Common myeloid progenitor, CD34-positive (primary cell): ENCODE results near the gene RICTOR.

ENCODE experiments used
- CTCF ChIA-PET: fragments of 350-600 bp; sonication (Branson Sonifier 250); formaldehyde crosslinking; loops from one replicate; lab custom pipeline; 2021; ENCODE audit warnings: antibody characterized with exemption; lab: Charles Lee
- POLR2A ChIA-PET: fragments of 350-600 bp; sonication (Branson Sonifier 250); formaldehyde crosslinking; loops from one replicate; lab custom pipeline; 2021; ENCODE audit warnings: antibody characterized with exemption; lab: Charles Lee
- DNase-seq, 3 donors: peaks; one replicate each; pipeline versions ENCODE4 v3.0.0 to v3.0.0-alpha.2; 2013
- H3K27ac ChIP-seq, 2 experiments: 1 replicate in 1 of 2; 2 replicates in 1 of 2; pipeline ENCODE4 v1.7.0; 2013; ENCODE audit warnings: inconsistent platforms in 2 of 2, low read length in 2 of 2, mild to moderate bottlenecking in 2 of 2, low read depth in 1 of 2, moderate library complexity in 1 of 2; ENCODE audit not compliant: severe bottlenecking in 2 of 2, insufficient read depth in 1 of 2, poor library complexity in 1 of 2
- H3K27me3 ChIP-seq, 5 experiments: replicated peaks in 2 of 5; 1 replicate in 3 of 5; 2 replicates in 2 of 5; pipeline versions ENCODE4 v1.6.1 to v1.7.0; 2013; ENCODE audit warnings: low read length in 4 of 5, mild to moderate bottlenecking in 2 of 5, moderate library complexity in 2 of 5, inconsistent platforms in 1 of 5; ENCODE audit not compliant: insufficient read depth in 5 of 5, control insufficient read depth in 4 of 5
- H3K36me3 ChIP-seq, 4 experiments: 1 replicate in 2 of 4; 2 replicates in 2 of 4; pipeline versions ENCODE4 v1.6.1 to v1.7.0; 2013; ENCODE audit warnings: low read length in 3 of 4, control low read depth in 1 of 4, mild to moderate bottlenecking in 1 of 4; ENCODE audit not compliant: control insufficient read depth in 4 of 4, insufficient read depth in 4 of 4
- H3K4me1 ChIP-seq, 4 experiments: 1 replicate in 3 of 4; 2 replicates in 1 of 4; pipeline versions ENCODE4 v1.6.1 to v1.7.1; 2013; ENCODE audit warnings: low read length in 3 of 4, mild to moderate bottlenecking in 3 of 4, control low read depth in 1 of 4, inconsistent platforms in 1 of 4, moderate library complexity in 1 of 4; ENCODE audit not compliant: control insufficient read depth in 4 of 4, insufficient read depth in 4 of 4; ENCODE audit errors: control extremely low read depth in 1 of 4
- H3K4me3 ChIP-seq, 7 experiments: 1 replicate in 4 of 7; 2 replicates in 3 of 7; pipeline versions ENCODE4 v1.5.1 to v1.7.0; 2013; ENCODE audit warnings: mild to moderate bottlenecking in 7 of 7, low read length in 6 of 7, moderate library complexity in 6 of 7, inconsistent platforms in 2 of 7, low read depth in 2 of 7, control low read depth in 1 of 7; ENCODE audit not compliant: insufficient read depth in 4 of 7, control insufficient read depth in 1 of 7; ENCODE audit errors: extremely low read depth in 1 of 7
- H3K9me3 ChIP-seq, 5 experiments: 1 replicate in 4 of 5; 2 replicates in 1 of 5; pipeline versions ENCODE4 v1.6.1 to v1.7.1; 2013; ENCODE audit warnings: low read length in 4 of 5, mild to moderate bottlenecking in 2 of 5, inconsistent platforms in 1 of 5, low read depth in 1 of 5, moderate library complexity in 1 of 5; ENCODE audit not compliant: control insufficient read depth in 4 of 5, insufficient read depth in 2 of 5; ENCODE audit errors: control extremely low read depth in 1 of 5
- WGBS: methylation state at CpG from one replicate; pipeline ENCODE4 v1.1.5; 2013; ENCODE audit not compliant: insufficient coverage; 5-methylcytosine and 5-hydroxymethylcytosine counted together

RICTOR gene

DNA sequence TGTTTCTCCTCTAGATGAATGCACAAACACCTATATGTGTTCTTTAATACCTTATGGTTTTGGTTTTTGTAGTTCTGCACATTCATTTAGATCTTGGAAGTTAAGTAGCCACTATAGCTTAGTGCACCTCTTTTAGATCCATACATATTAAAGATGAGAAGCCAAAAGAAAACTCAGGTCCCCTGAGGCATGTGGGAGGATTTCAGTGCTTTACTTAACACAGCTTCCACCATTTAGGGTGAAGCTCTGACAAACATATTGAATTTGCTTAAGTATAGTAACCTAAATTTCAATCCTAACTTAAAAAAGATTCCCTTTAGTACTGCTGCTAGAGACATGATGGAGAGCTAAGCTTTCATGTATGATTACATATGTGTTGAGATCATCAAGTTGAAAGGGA is 25.6 kb upstream of the RICTOR start:
- POLR2A ChIA-PET: no interaction called here
- no peaks in the 10 kb centered on the region for H3K27me3 ChIP-seq
- H3K4me3 ChIP-seq: no peak overlapping the region
- CTCF ChIA-PET: interaction anchor here (1.2 to 1.6 kb wide), 3 partner anchors 8 to 57 kb away, joined by 3 to 5 read pairs (median 4); no protein-coding TSS in a partner anchor
- no peak overlapping the region for H3K27ac ChIP-seq
- H3K9me3 ChIP-seq: no peaks in the 10 kb centered on the region
- peaks cover 0 to 7% (median 2%) of the 10 kb centered on the region in 4 experiments for H3K4me1 ChIP-seq
- peaks cover 0 to 2% (median 0%) of the 10 kb centered on the region in 4 experiments for H3K36me3 ChIP-seq
- DNase-seq: no peak

GRCh38 chr5:39093352-39093751 is 19.2 kb upstream of the RICTOR start:
- H3K4me3 ChIP-seq: no peak overlapping the region
- no peaks in the 10 kb centered on the region for H3K27me3 ChIP-seq
- ChIA-PET CTCF (interaction anchor here (1.5 to 4.4 kb wide), 2 partner anchors 13 kb away, joined by 5 to 25 read pairs; no protein-coding TSS in a partner anchor), POLR2A (no interaction called here)
- peaks cover 0 to 4% (median 0%) of the 10 kb centered on the region in 5 experiments for H3K9me3 ChIP-seq
- DNase-seq: no peak
- no peaks in the 10 kb centered on the region for H3K36me3 ChIP-seq
- H3K4me1 ChIP-seq: peaks cover 0 to 3% (median 0%) of the 10 kb centered on the region in 4 experiments
- no peak overlapping the region for H3K27ac ChIP-seq
- no CpG with 5 or more reads among the region's 1 CpG for WGBS

GRCh38 chr5:39092581-39093351 is 18.6 kb upstream of the RICTOR start:
- Histone ChIP-seq H3K4me1 (peaks cover 0 to 3% (median 0%) of the 10 kb centered on the region in 4 experiments), H3K27ac (no peak overlapping the region), H3K4me3 (no peak overlapping the region), H3K9me3 (peaks cover 0 to 4% (median 0%) of the 10 kb centered on the region in 5 experiments), H3K27me3 (no peaks in the 10 kb centered on the region), H3K36me3 (no peaks in the 10 kb centered on the region)
- DNase-seq: no peak
- WGBS: 91% methylated on average over 3 of the region's 4 CpGs
- ChIA-PET POLR2A (no interaction called here), CTCF (interaction anchor here (4.4 kb wide), 1 partner anchor 12 kb away, joined by 25 read pairs; no protein-coding TSS in a partner anchor)

GRCh38 chr5:39091940-39092580 is 17.9 kb upstream of the RICTOR start:
- POLR2A ChIA-PET: no interaction called here
- 91% methylated on average over 5 of the region's 7 CpGs for WGBS
- CTCF ChIA-PET: interaction anchor here (4.4 kb wide), 1 partner anchor 12 kb away, joined by 25 read pairs; no protein-coding TSS in a partner anchor

DNA sequence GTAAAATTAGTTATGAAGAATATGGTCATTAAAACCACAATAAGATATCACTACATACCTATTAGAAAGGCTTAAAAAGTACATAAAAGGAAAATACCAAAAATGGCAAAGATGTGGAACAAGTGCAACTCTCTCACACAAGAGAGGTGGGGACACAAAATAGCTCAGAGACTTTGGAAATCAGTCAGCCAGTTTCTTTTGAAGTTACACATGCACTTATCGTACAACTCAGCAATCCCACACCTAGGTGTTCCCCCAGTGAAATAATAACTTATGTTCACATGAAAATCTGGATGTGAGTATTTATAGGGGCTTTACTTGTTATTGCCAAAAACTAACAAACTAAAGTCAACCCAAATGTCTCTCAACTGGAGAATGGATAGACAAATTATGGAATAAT is 9.8 kb upstream of the RICTOR start:
- Histone ChIP-seq H3K9me3 (no peaks in the 10 kb centered on the region), H3K27me3 (no peaks in the 10 kb centered on the region), H3K36me3 (no peaks in the 10 kb centered on the region), H3K4me3 (no peak overlapping the region), H3K27ac (no peak overlapping the region), H3K4me1 (peaks cover 0 to 6% (median 0%) of the 10 kb centered on the region in 4 experiments)
- DNase-seq: no peak
- CTCF ChIA-PET: interaction anchor here (1.1 kb wide), 1 partner anchor 78 kb away, joined by 3 read pairs; no protein-coding TSS in a partner anchor
- no CpG with 5 or more reads among the region's 1 CpG for WGBS
- POLR2A ChIA-PET: no interaction called here

More at GRCh38 chr5:39091940-39092580, 17.9 kb upstream of the RICTOR start:
- peaks cover 0 to 4% (median 0%) of the 10 kb centered on the region in 5 experiments for H3K9me3 ChIP-seq
- peaks cover 0 to 3% (median 0%) of the 10 kb centered on the region in 4 experiments for H3K4me1 ChIP-seq
- no peaks in the 10 kb centered on the region for H3K27me3 ChIP-seq
- H3K36me3 ChIP-seq: no peaks in the 10 kb centered on the region
- no peak overlapping the region for H3K27ac ChIP-seq
- no peak overlapping the region for H3K4me3 ChIP-seq
- DNase-seq: no peak

DNA sequence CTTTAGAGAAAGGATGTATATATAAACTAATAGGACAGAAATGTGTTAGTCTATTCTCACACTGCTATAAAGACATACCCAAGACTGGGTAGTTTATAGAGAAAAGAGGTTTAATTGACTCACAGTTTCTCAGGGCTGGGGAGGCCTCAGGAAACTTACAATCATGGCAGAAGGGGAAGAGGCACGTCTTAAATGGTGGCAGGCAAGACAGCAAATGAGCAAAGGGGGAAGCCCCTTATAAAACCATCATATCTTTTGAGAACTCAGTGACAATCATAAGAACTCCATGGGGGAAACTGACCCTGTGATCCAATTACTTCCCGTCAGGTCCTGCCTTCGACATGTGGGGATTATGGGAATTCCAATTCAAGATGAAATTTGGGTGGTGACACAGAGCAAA is 8.8 kb upstream of the RICTOR start:
- Histone ChIP-seq H3K9me3 (no peaks in the 10 kb centered on the region), H3K4me1 (peaks cover 0 to 11% (median 0%) of the 10 kb centered on the region in 4 experiments), H3K27me3 (no peaks in the 10 kb centered on the region), H3K27ac (no peak overlapping the region), H3K36me3 (no peaks in the 10 kb centered on the region), H3K4me3 (no peak overlapping the region)
- CTCF ChIA-PET: interaction anchor here (5.0 kb wide), 1 partner anchor 78 kb away, joined by 79 read pairs; no protein-coding TSS in a partner anchor
- DNase-seq: no peak
- no CpG with 5 or more reads among the region's 3 CpGs for WGBS
- POLR2A ChIA-PET: no interaction called here
